GM12864 (cell line): Measurements from ENCODE around the gene MUC16.
"Not testable (repeated sequence)": the region's sequence is repeated elsewhere in the genome, so short reads cannot be mapped to it uniquely, and the experiment has no call there.

ENCODE experiments used
- DNase-seq: peaks from one replicate; pipeline ENCODE4 v3.0.0-alpha.2; 2011; ENCODE audit warnings: low read depth
- H3K4me3 ChIP-seq: 2 replicates; pipeline ENCODE4 v1.5.1; 2011; ENCODE audit warnings: mild to moderate bottlenecking, low read depth, low read length, control low read depth
- TF ChIP-seq, protein P1 (sequence below): IDR thresholded peaks from 2 replicates; pipeline ENCODE4 v1.5.1; 2011; ENCODE audit warnings: low read depth, mild to moderate bottlenecking, moderate library complexity, low read length, control low read depth, inconsistent platforms; ENCODE audit errors: missing control alignments

MUC16 gene

DNA sequence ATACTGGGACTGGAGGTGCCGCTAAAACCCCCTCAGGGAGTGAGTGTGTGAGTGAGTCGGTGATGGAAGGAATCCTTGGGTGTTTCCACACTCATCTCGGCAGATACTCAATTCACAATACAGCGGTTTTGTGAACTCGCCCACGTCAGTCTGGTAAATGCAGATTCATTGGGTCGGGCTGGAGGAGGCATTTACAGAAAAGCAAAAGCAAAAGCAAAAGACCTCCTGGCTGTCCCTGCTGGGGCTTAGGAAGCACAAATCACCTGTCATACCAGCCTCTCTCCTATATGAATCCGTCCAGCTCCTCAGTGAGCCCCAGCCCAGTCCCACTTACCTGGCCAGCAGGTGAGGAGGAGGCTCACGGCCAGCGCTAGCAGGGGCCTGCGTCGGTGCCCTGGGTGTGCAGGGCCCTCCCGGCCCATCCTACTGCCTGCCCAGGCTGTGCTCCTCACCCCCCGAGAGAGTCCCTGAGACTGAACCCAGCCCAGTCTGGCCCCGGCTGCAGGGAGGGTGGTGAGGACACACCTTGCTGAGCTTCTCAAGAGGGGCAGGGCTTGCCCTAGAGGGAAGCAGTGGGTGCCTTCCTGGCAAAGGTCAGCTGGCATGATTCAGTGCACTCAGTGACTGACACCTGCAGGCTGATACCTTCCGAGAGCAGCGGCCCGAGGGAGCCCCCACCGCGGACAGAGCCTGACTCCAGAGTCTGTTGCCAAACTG lies at the start of gene MUC16:
Gene MUC16, minus strand, starts transcription at position 475 of the 717 bp plus-strand sequence.
- H3K4me3 ChIP-seq, result peak within 1 kb of the TSS; percentile 22; the same call in 1 of the 2 replicates
- TF ChIP-seq, protein P1, sequence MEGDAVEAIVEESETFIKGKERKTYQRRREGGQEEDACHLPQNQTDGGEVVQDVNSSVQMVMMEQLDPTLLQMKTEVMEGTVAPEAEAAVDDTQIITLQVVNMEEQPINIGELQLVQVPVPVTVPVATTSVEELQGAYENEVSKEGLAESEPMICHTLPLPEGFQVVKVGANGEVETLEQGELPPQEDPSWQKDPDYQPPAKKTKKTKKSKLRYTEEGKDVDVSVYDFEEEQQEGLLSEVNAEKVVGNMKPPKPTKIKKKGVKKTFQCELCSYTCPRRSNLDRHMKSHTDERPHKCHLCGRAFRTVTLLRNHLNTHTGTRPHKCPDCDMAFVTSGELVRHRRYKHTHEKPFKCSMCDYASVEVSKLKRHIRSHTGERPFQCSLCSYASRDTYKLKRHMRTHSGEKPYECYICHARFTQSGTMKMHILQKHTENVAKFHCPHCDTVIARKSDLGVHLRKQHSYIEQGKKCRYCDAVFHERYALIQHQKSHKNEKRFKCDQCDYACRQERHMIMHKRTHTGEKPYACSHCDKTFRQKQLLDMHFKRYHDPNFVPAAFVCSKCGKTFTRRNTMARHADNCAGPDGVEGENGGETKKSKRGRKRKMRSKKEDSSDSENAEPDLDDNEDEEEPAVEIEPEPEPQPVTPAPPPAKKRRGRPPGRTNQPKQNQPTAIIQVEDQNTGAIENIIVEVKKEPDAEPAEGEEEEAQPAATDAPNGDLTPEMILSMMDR, result no peak
- no peak for DNase-seq

DNA sequence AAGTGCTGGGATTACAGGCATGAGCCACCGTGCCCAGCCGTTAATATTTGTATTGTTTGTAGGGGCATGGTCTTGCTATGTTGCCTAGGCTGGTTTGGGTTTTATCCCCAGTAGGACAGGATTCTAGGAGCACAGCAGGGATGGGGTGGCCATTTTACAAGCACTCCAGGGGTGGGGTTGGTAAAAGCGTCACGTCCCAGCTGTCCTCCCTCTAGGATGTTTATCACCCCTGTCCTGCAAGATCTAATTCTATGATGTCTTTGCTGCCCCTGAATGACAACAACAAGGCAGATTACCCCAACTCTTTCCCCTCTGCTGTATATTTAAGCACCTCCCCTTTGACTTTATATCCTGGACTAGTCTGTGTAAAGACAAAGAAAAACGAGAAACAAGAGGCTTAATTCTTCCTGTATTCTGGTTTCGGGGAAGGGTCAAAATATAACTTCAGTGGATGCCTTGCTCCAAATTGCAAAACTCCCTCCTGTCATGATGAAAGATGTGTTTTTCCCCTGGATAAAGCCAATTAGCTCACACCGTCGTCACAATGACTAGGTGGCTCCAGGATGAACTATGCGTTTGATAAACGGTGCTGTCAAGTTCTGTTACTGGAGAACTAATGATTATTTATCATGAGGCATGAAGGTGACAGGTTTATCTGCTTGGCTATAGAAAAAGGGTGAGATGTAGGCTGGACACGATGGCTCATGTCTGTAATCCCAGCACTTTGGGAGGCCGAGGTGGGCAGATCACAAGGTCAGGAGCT lies 48.9 kb upstream of the MUC16 start:
- TF ChIP-seq, protein P1, result no peak
- no peak for DNase-seq
- H3K4me3 ChIP-seq, result no peak overlapping the region

DNA sequence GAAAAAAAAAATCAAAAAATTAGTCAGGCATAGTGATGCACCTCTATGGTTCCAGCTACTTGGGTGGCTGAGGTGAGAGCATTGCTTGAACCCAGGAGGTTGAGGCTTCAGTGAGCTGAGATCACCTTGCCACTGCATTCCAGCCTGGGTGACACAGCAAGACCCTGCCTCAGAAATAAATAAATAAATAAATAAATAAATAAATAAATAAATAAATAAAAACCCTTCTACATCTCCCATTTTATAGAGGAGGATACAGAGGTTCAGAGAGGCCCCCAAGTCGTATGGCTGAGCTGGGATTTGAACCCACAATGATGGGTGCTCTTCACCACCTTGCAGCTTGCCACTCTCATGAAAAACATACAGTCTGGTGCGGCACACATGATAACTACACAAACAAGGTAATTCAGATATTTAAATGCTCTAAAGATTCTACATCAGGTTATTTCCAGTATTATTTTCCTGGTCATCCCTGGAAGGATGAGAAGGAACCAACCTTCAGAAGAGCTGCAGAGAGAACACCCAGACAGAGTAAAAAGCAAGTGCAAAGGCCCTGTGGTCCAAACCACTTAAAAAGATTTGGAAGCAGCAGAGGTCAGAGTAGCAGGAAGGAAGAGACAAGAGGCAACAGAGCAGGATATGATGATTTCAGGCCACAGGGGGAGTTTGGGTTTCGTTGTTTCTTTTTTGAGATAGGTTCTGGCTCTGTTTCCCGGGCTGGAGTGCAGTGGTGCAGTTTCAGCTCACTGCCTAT lies 47.5 kb upstream of the MUC16 start:
- H3K4me3 ChIP-seq, result no peak overlapping the region
- no peak for DNase-seq
- TF ChIP-seq, protein P1, result no peak

DNA sequence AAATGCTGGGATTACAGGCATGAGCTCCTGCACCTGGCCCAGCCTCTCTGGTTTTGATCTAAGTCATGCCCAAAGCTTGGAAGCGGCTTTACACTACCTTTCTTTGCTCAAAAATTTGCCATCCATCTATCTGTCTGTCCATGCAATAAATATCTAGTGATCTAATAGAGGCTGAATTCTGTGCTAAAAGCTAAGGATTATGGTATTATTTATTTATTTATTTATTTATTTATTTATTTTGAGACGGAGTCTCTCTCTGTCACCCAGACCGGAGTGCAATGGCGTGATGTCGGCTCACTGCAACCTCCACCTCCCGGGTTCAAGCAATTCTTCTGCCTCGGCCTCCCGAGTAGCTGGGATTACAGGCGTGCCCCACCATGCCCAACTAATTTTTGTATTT lies 45.9 kb upstream of the MUC16 start:
- not testable (repeated sequence) for DNase-seq, H3K4me3 ChIP-seq

DNA sequence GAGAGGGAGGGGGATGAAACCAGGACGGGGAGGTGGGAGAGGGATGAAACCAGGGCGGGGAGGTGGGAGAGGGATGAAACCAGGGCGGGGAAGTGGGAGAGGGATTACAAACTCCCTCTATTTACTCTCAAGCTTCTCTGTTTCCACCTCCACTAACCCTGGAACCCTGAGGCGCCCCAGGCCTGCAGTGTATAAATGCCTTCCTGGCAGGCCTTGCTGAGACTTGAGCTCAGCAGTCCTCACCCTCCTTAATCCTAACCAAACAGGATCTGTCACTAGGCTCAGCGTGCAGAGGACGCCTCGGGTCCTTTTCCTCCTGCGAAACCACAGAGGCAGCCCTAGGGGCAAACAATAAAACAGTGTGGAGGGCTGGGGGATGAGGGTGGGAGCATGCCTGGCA lies 44.6 kb upstream of the MUC16 start:
- DNase-seq, result no peak
- H3K4me3 ChIP-seq, result no peak overlapping the region
- TF ChIP-seq, protein P1, result no peak

DNA sequence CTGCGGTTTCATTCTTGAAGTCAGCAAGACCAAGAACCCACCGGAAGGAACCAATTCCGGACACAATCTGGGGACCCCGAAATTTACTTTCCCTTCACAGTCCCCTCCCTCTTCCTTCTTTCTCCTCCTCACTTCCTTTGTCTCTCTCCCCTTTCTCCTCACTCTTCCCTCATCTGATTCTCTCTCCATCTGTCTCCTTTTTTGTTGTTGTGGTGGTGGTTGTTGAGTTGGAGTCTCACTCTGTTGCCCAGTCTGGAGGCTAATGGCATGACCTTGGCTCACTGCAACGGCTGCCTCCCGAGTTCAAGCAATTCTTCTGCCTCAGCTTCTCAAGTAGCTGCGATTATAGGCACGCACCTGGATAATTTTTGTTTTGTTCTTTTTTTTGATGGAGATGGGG lies 44.0 kb upstream of the MUC16 start:
- no peak for DNase-seq
- TF ChIP-seq, protein P1, result no peak
- H3K4me3 ChIP-seq, result no peak overlapping the region

DNA sequence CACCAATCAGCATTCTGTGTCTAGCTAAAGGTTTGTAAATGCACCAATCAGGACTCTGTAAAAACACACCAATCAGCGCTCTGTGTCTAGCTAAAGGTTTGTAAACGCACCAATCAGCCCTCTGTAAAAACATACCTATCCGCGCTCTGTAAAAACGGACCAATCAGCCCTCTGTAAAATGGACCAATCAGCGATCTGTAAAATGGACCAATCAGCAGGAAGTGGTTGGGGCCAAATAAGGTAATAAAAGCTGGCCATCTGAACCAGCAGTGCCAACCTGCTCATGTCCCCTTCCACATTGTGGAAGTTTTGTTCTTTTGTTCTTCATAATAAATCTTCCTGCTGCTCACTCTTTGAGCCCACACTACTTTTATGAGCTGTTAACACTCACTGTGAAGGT lies 43.5 kb upstream of the MUC16 start:
- not testable (repeated sequence) for H3K4me3 ChIP-seq, DNase-seq
